GM12878 (cell line): Measurements from ENCODE around the gene TRIM62. TPM values are rescaled to one million over a fixed set of nuclear protein-coding genes. Genes with fewer than 3 reads are reported as not detected.

Experiments used
- ATAC-seq: fragments of 200-7000 bp; cut with Tn5 transposase; 3 replicates; pipeline ENCODE4 v1.9.1; 2020; ENCODE audit warnings: mild to moderate bottlenecking, moderate library complexity
- BruUV-seq: library from RNA; stranded (reverse); fragments of 400-500 nt; replicated peaks from 2 replicates; lab custom pipeline; 2021; lab: Mats Ljungman, UMichigan
- CTCF ChIA-PET: fragments of 300-600 bp; sonication (Branson Sonifier 250); formaldehyde crosslinking; extraction: SDS; loops from one replicate; lab custom pipeline; 2021; ENCODE audit warnings: inconsistent platforms; lab: Yijun Ruan, JAX
- POLR2A ChIA-PET: fragments of 350-600 bp; formaldehyde crosslinking; extraction: SDS; loops from one replicate; lab custom pipeline; 2021; ENCODE audit warnings: inconsistent platforms; lab: Charles Lee
- RAD21 ChIA-PET: fragments of 300-600 bp; sonication (Branson Sonifier 250); formaldehyde crosslinking; loops from one replicate; lab custom pipeline; 2023; ENCODE audit warnings: antibody characterized with exemption; ENCODE audit not compliant: unreplicated experiment; lab: Charles Lee
- SMC1A ChIA-PET: fragments of 300-600 bp; sonication (Branson Sonifier 250); formaldehyde crosslinking; loops from one replicate; lab custom pipeline; 2023; ENCODE audit not compliant: unreplicated experiment, uncharacterized antibody; lab: Charles Lee
- DNase-seq: peaks from one replicate; pipeline ENCODE4 v3.0.0-alpha.2; 2011; ENCODE audit warnings: low read depth, low spot score
- FAIRE-seq: peaks from 3 replicates; lab custom pipeline; 2011; peaks lifted over from hg19 to GRCh38; lab: Jason Lieb, UNC
- H2AFZ ChIP-seq: 2 replicates; pipeline ENCODE4 v1.6.0; 2011; ENCODE audit warnings: low read depth, low read length, control low read depth; ENCODE audit not compliant: control insufficient read depth
- H3K27ac ChIP-seq: 2 replicates; pipeline ENCODE4 v1.5.1; 2011; ENCODE audit warnings: control low read depth; ENCODE audit not compliant: control insufficient read depth, insufficient read depth
- H3K27me3 ChIP-seq, 2 experiments: replicated peaks in 1 of 2; 2 replicates each; pipeline versions ENCODE4 v1.6.0 to v1.6.1; 2011; ENCODE audit warnings: low read length in 1 of 2; ENCODE audit not compliant: control insufficient read depth in 2 of 2, insufficient read depth in 2 of 2
- H3K36me3 ChIP-seq, 2 experiments: 2 replicates each; pipeline ENCODE4 v1.5.1; 2011; ENCODE audit warnings: low read length in 1 of 2; ENCODE audit not compliant: control insufficient read depth in 2 of 2, insufficient read depth in 2 of 2
- H3K4me1 ChIP-seq: 2 replicates; pipeline ENCODE4 v1.6.1; 2011; ENCODE audit warnings: mild to moderate bottlenecking, low read length, moderate library complexity, mixed read lengths; ENCODE audit not compliant: control insufficient read depth, insufficient read depth
- H3K4me2 ChIP-seq: 2 replicates; pipeline ENCODE4 v1.6.0; 2011; ENCODE audit warnings: control low read depth; ENCODE audit not compliant: control insufficient read depth, insufficient read depth
- H3K4me3 ChIP-seq: fragments of 200-600 bp; sonication (generic); 2 replicates; pipeline ENCODE4 v1.5.1; 2016
- H3K79me2 ChIP-seq: 2 replicates; pipeline ENCODE4 v1.6.0; 2011; ENCODE audit warnings: low read length; ENCODE audit not compliant: control insufficient read depth, insufficient read depth
- H3K9ac ChIP-seq: 2 replicates; pipeline ENCODE4 v1.8.0; 2011; ENCODE audit warnings: low read length, control low read depth, mixed read lengths; ENCODE audit not compliant: control insufficient read depth, insufficient read depth
- H3K9me3 ChIP-seq: replicated peaks from 3 replicates; pipeline ENCODE4 v1.5.1; 2011; ENCODE audit warnings: mild to moderate bottlenecking, low read length; ENCODE audit not compliant: control insufficient read depth, insufficient read depth
- H4K20me1 ChIP-seq: 2 replicates; pipeline ENCODE4 v1.6.0; 2011; ENCODE audit not compliant: control insufficient read depth, insufficient read depth
- HDAC6 ChIP-seq: fragments of 200-600 bp; sonication (generic); IDR thresholded peaks from one replicate; pipeline ENCODE4 v1.8.0; 2017; ENCODE audit warnings: antibody characterized with exemption; ENCODE audit not compliant: unreplicated experiment
- SUZ12 ChIP-seq: fragments of 200-600 bp; sonication (generic); IDR thresholded peaks from one replicate; pipeline ENCODE4 v1.6.1; 2018; ENCODE audit warnings: antibody characterized with exemption, mild to moderate bottlenecking; ENCODE audit not compliant: unreplicated experiment
- WGBS: methylation state at CpG from one replicate; pipeline ENCODE4 v1.1.6; 2016; ENCODE audit warnings: low lambda C conversion rate; ENCODE audit not compliant: insufficient replicate concordance, insufficient coverage; ENCODE audit errors: missing lambda C conversion rate; 5-methylcytosine and 5-hydroxymethylcytosine counted together
- in situ Hi-C: fragments of 300-500 bp; cut with MboI; formaldehyde crosslinking; loops from 9 replicates; pipeline ENCODE4 v1.14.3; 2018; ENCODE audit warnings: mixed read lengths
- intact Hi-C: fragments of 100-400 bp; cut with micrococcal nuclease; formaldehyde crosslinking; loops from one replicate; pipeline ENCODE4 v1.14.2; 2022; ENCODE audit not compliant: unreplicated experiment
- polyA plus RNA-seq, 11 experiments: library from polyadenylated mRNA; depleted of rRNA in 4 of 11; unstranded in 6 of 11; stranded (reverse) in 5 of 11; fragments of >200 nt; fragmentation: Nextera tagmentation in 4 of 11; fragmentation: Illumina TruSeq in 1 of 11; extraction: Ambion mirVana in 4 of 11; extraction: Trizol in 1 of 11; gene quantifications; 1 replicate in 1 of 11; 2 replicates in 10 of 11; pipeline versions ENCODE4 v1.2.1 to v1.2.3, GENCODE V29; 2011 to 2016; ENCODE audit warnings: inconsistent platforms in 2 of 11, missing spikeins in 2 of 11, low read depth in 1 of 11
- total RNA-seq, 4 experiments: library from RNA; depleted of rRNA in 3 of 4; stranded (reverse); fragments of >200 nt in 3 of 4; fragmentation: Illumina TruSeq in 1 of 4; extraction: Trizol in 1 of 4; gene quantifications; 2 replicates each; pipeline versions ENCODE4 v1.2.1 to v1.2.3, GENCODE V29; 2013 to 2021
- TF ChIP-seq, protein P1 (sequence below): fragments of 450-650 bp; formaldehyde crosslinking; IDR thresholded peaks from 2 replicates; pipeline ENCODE4 v1.5.0; 2022; ENCODE audit warnings: mild to moderate bottlenecking, missing genetic modification characterization

Gene TRIM62
- total and polyA plus RNA-seq, 10 of the 15 experiments (the other 5 are each of a cell fraction or from before 2014, with no cell fraction given), result 0.52 to 4.2 (median 1.9) TPM

DNA sequence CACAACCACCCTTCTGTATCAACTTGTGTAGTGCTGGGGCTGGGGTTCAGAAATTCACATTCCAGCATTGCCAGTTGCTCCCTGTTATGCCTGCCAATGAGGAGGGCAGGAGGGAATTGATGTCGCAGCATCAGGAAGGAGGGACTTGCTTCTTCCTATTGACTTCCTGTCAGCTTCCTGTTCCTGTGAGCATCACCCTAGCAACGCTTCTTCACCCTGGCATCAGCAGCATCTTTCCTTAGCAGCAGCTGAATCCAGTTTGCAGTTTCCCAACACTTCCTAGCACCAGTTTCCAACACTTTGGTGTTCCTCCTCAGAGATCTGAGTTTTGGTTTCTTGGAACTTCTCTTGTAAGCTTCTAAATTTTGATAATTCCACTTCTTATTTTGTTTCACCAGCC, 8.9 kb upstream of the TRIM62 start:
- intact Hi-C loops, result no loop called here

More for the DNA sequence above, 8.9 kb upstream of the TRIM62 start:
- TF ChIP-seq HDAC6, result no peak
- TF ChIP-seq, protein P1, sequence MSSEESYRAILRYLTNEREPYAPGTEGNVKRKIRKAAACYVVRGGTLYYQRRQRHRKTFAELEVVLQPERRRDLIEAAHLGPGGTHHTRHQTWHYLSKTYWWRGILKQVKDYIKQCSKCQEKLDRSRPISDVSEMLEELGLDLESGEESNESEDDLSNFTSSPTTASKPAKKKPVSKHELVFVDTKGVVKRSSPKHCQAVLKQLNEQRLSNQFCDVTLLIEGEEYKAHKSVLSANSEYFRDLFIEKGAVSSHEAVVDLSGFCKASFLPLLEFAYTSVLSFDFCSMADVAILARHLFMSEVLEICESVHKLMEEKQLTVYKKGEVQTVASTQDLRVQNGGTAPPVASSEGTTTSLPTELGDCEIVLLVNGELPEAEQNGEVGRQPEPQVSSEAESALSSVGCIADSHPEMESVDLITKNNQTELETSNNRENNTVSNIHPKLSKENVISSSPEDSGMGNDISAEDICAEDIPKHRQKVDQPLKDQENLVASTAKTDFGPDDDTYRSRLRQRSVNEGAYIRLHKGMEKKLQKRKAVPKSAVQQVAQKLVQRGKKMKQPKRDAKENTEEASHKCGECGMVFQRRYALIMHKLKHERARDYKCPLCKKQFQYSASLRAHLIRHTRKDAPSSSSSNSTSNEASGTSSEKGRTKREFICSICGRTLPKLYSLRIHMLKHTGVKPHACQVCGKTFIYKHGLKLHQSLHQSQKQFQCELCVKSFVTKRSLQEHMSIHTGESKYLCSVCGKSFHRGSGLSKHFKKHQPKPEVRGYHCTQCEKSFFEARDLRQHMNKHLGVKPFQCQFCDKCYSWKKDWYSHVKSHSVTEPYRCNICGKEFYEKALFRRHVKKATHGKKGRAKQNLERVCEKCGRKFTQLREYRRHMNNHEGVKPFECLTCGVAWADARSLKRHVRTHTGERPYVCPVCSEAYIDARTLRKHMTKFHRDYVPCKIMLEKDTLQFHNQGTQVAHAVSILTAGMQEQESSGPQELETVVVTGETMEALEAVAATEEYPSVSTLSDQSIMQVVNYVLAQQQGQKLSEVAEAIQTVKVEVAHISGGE (CRISPR knock-in tag), result no peak
- TF ChIP-seq SUZ12, result no peak
- Histone ChIP-seq H3K27me3 (peaks cover 2 to 7% of the 10 kb centered on the region in 2 experiments; a peak in 3 of 4 replicates), H3K79me2 (no peaks in the 10 kb centered on the region), H4K20me1 (no peaks in the 10 kb centered on the region), H3K4me2 (no peak overlapping the region), H3K9ac (no peak overlapping the region), H3K4me3 (no peak overlapping the region), H2AFZ (no peak overlapping the region), H3K27ac (no peak overlapping the region), H3K4me1 (no peaks in the 10 kb centered on the region), H3K9me3 (no peaks in the 10 kb centered on the region), H3K36me3 (no peaks in the 10 kb centered on the region)
- WGBS, result 43% methylated on average over 2 of the region's 2 CpGs
- DNase-seq, result no peak
- ChIA-PET RAD21 (interaction anchor here (0.6 kb wide), 1 partner anchor 107 kb away, joined by 3 read pairs; no protein-coding TSS in a partner anchor), POLR2A (no interaction called here), CTCF (interaction anchor here (1.1 kb wide), 1 partner anchor 23 kb away, joined by 5 read pairs; no protein-coding TSS in a partner anchor), SMC1A (interaction anchor here (1.1 to 1.4 kb wide), 2 partner anchors 17 to 24 kb away, joined by 3 to 4 read pairs; no protein-coding TSS in a partner anchor)
- FAIRE-seq, result no peak
- BruUV-seq, result no TSS peak
- ATAC-seq, result no peak
- in situ Hi-C loops, result no loop called here
